Stimulated activated CD4-positive, alpha-beta T cell treated with anti-CD3 and anti-CD28 coated beads, Interleukin-4, amount 100 ng/mL, for 48 hours (primary cell): ENCODE results near the gene NOL4L.
"Not testable (repeated sequence)": the region's sequence is repeated elsewhere in the genome, so short reads cannot be mapped to it uniquely, and the experiment has no call there.

Source experiments
- DNase-seq, 2 donors: peaks; one replicate each; pipeline ENCODE4 v3.0.0-alpha.2; 2020; ENCODE audit warnings: low read depth in 2 of 2

The NOL4L gene

GRCh38 chr20:32596681-32597252 is 11.6 kb upstream of the NOL4L start:
- DNase-seq = no peak

- no peak for DNase-seq
Observed at GRCh38 chr20:32595143-32595542, 10.0 kb upstream of the NOL4L start.

GRCh38 chr20:32594669-32595068 is 9.5 kb upstream of the NOL4L start:
- not testable (repeated sequence) for DNase-seq

GRCh38 chr20:32594204-32594603 is 9.1 kb upstream of the NOL4L start:
- DNase-seq = no peak

GRCh38 chr20:32592616-32593015 is 7.5 kb upstream of the NOL4L start:
- DNase-seq = not testable (repeated sequence)

- no peak for DNase-seq
Observed at GRCh38 chr20:32592022-32592421, 6.9 kb upstream of the NOL4L start.

GRCh38 chr20:32589769-32590168 is 4.6 kb upstream of the NOL4L start:
- no peak for DNase-seq

GRCh38 chr20:32589256-32589655 is 4.1 kb upstream of the NOL4L start:
- DNase-seq = no peak

GRCh38 chr20:32588040-32588439 is 2.9 kb upstream of the NOL4L start:
- no peak for DNase-seq

- no peak for DNase-seq
Observed at GRCh38 chr20:32586291-32586690, 1.2 kb upstream of the NOL4L start.

- DNase-seq = no peak
Observed at GRCh38 chr20:32585586-32586127, 524 bp upstream of the NOL4L start.

GRCh38 chr20:32583581-32584070 is 1.5 kb downstream of the NOL4L start:
- no peak for DNase-seq

GRCh38 chr20:32582659-32583580 is 2.2 kb downstream of the NOL4L start:
- DNase-seq = no peak

- no peak for DNase-seq
Observed at GRCh38 chr20:32581839-32582658, 3.1 kb downstream of the NOL4L start.

- DNase-seq = no peak
Observed at GRCh38 chr20:32580970-32581838, 3.9 kb downstream of the NOL4L start.

- DNase-seq = no peak
Observed at GRCh38 chr20:32580219-32580969, 4.7 kb downstream of the NOL4L start.

- DNase-seq = no peak
Observed at GRCh38 chr20:32578840-32579390, 6.2 kb downstream of the NOL4L start.

- not testable (repeated sequence) for DNase-seq
Observed at GRCh38 chr20:32578062-32578461, 7.1 kb downstream of the NOL4L start.

- no peak for DNase-seq
Observed at GRCh38 chr20:32577657-32578056, 7.5 kb downstream of the NOL4L start.

- DNase-seq = no peak
Observed at GRCh38 chr20:32577023-32577422, 8.1 kb downstream of the NOL4L start.
